Measurements from ENCODE around the gene CCL18. TPM values are rescaled to one million over a fixed set of nuclear protein-coding genes. Genes with fewer than 3 reads are reported as not detected.

The CCL18 gene
- total and polyA plus RNA-seq, 10 of the 15 experiments (the other 5 are each of a cell fraction or from before 2014, with no cell fraction given): 0.26 TPM; not detected in 9

DNA sequence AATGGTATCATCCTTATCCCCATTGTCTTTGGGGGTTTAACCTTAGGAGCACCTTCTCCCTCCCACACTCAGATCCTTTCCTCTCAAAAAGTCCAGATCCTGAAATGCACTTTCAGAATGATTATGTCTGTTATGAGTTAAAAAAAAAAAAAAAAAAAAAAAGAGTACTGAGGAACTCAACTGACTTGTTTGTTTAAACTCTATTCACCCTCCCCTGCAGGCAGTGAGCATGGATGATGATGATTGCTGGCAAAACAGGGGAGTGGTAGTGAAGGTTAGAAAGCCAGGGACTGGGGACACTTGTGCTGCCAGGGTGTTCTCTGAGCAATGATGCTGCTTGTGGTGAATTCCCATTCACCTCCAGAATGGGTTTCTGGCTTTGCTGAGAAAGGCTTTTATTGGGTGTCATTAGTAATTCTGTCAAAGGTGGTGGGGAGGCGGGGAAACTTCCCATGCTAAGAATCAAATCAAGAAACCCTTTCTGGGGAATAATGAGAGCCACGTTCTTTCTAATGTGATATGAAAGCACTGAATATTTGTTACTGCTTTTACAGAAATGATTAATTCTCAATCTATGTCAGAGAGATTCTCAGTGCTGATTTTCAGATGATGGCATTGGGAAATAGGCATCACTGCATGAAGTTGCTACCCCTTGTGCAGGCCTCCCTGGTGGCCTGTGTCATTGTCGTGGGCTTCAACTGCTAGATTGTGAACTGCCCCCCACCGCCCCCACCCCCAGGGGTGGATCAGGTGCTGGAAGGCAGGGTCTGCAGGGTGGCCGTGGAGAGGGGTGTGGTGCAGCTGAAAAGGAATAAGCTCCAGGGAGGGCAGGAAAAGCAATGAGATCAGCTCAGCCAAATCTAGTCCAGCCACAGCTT, 53.7 kb downstream of the CCL18 start (continued):
- no peak for TF ChIP-seq ZNF592 (IDR thresholded peaks at IDR 0.05)
- TF ChIP-seq SPI1 (IDR thresholded peaks at IDR 0.05; ENCODE audit: borderline replicate concordance, insufficient read depth, low read depth, low read length): peak; percentile 2; the same call in 1 of the 2 replicates
- TF ChIP-seq RELB (IDR thresholded peaks at IDR 0.05; ENCODE audit: low read depth): peak; percentile 72; the same call in 1 of the 2 replicates
- peak; percentile 49; the same call in 1 of the 2 replicates for TF ChIP-seq RUNX3 (IDR thresholded peaks at IDR 0.05; ENCODE audit: low read length)
- TF ChIP-seq, protein P1, sequence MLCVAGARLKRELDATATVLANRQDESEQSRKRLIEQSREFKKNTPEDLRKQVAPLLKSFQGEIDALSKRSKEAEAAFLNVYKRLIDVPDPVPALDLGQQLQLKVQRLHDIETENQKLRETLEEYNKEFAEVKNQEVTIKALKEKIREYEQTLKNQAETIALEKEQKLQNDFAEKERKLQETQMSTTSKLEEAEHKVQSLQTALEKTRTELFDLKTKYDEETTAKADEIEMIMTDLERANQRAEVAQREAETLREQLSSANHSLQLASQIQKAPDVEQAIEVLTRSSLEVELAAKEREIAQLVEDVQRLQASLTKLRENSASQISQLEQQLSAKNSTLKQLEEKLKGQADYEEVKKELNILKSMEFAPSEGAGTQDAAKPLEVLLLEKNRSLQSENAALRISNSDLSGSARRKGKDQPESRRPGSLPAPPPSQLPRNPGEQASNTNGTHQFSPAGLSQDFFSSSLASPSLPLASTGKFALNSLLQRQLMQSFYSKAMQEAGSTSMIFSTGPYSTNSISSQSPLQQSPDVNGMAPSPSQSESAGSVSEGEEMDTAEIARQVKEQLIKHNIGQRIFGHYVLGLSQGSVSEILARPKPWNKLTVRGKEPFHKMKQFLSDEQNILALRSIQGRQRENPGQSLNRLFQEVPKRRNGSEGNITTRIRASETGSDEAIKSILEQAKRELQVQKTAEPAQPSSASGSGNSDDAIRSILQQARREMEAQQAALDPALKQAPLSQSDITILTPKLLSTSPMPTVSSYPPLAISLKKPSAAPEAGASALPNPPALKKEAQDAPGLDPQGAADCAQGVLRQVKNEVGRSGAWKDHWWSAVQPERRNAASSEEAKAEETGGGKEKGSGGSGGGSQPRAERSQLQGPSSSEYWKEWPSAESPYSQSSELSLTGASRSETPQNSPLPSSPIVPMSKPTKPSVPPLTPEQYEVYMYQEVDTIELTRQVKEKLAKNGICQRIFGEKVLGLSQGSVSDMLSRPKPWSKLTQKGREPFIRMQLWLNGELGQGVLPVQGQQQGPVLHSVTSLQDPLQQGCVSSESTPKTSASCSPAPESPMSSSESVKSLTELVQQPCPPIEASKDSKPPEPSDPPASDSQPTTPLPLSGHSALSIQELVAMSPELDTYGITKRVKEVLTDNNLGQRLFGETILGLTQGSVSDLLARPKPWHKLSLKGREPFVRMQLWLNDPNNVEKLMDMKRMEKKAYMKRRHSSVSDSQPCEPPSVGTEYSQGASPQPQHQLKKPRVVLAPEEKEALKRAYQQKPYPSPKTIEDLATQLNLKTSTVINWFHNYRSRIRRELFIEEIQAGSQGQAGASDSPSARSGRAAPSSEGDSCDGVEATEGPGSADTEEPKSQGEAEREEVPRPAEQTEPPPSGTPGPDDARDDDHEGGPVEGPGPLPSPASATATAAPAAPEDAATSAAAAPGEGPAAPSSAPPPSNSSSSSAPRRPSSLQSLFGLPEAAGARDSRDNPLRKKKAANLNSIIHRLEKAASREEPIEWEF (IDR thresholded peaks at IDR 0.05; ENCODE audit: insufficient replicate concordance, low read depth, low read length): no peak
- TF ChIP-seq SIX5 (IDR thresholded peaks at IDR 0.05; ENCODE audit: low read depth, low read length, severe bottlenecking): no peak
- no peak for TF ChIP-seq ZNF24 (IDR thresholded peaks at IDR 0.05)
- TF ChIP-seq, protein P2, sequence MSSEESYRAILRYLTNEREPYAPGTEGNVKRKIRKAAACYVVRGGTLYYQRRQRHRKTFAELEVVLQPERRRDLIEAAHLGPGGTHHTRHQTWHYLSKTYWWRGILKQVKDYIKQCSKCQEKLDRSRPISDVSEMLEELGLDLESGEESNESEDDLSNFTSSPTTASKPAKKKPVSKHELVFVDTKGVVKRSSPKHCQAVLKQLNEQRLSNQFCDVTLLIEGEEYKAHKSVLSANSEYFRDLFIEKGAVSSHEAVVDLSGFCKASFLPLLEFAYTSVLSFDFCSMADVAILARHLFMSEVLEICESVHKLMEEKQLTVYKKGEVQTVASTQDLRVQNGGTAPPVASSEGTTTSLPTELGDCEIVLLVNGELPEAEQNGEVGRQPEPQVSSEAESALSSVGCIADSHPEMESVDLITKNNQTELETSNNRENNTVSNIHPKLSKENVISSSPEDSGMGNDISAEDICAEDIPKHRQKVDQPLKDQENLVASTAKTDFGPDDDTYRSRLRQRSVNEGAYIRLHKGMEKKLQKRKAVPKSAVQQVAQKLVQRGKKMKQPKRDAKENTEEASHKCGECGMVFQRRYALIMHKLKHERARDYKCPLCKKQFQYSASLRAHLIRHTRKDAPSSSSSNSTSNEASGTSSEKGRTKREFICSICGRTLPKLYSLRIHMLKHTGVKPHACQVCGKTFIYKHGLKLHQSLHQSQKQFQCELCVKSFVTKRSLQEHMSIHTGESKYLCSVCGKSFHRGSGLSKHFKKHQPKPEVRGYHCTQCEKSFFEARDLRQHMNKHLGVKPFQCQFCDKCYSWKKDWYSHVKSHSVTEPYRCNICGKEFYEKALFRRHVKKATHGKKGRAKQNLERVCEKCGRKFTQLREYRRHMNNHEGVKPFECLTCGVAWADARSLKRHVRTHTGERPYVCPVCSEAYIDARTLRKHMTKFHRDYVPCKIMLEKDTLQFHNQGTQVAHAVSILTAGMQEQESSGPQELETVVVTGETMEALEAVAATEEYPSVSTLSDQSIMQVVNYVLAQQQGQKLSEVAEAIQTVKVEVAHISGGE (CRISPR knock-in tag; IDR thresholded peaks at IDR 0.05): no peak
- TF ChIP-seq, protein P3, sequence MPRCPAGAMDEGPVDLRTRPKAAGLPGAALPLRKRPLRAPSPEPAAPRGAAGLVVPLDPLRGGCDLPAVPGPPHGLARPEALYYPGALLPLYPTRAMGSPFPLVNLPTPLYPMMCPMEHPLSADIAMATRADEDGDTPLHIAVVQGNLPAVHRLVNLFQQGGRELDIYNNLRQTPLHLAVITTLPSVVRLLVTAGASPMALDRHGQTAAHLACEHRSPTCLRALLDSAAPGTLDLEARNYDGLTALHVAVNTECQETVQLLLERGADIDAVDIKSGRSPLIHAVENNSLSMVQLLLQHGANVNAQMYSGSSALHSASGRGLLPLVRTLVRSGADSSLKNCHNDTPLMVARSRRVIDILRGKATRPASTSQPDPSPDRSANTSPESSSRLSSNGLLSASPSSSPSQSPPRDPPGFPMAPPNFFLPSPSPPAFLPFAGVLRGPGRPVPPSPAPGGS (IDR thresholded peaks at IDR 0.05; ENCODE audit: borderline replicate concordance, insufficient read depth, low read depth, low read length, poor library complexity, severe bottlenecking): peak; percentile 40
- peak; percentile 69 for TF ChIP-seq ATF7 (IDR thresholded peaks at IDR 0.05; ENCODE audit: low read depth)
- no peak for TF ChIP-seq RBBP5 (conservative IDR thresholded peaks at IDR 0.05)

Data from GM12878 (cell line).